ENCODE results near the gene MRPL27. TPM values are rescaled to one million over a fixed set of nuclear protein-coding genes. Genes with fewer than 3 reads are reported as not detected.

Gene MRPL27
- total and polyA plus RNA-seq, 2 of the 4 experiments (the other 2 are of a cell fraction): 176 to 202 TPM

- WGBS, 2 experiments (ENCODE audit: extremely low coverage in 2 of 2, insufficient read length in 1 of 2): 100% methylated on average over 1 of the region's 12 CpGs; no CpG with 5 or more reads in 1 of the 2 experiments
- peaks cover 69% of the 10 kb centered on the region for H3K36me3 ChIP-seq (ENCODE audit: control insufficient read depth, insufficient read depth, low read length)
- H3K4me2 ChIP-seq (ENCODE audit: low read depth, low read length): no peak overlapping the region
- H3K14ac ChIP-seq (replicated peaks; ENCODE audit: low read depth, low read length): no peak overlapping the region
- H2BK120ac ChIP-seq (ENCODE audit: low read depth, low read length): no peak overlapping the region
- BruUV-seq (replicated peaks): no TSS peak
- H4K20me1 ChIP-seq (ENCODE audit: insufficient read depth, low read length): peaks cover 12% of the 10 kb centered on the region
- H3K56ac ChIP-seq (ENCODE audit: extremely low read depth, insufficient read depth, low read length): no peak overlapping the region
- H2BK5ac ChIP-seq (ENCODE audit: low read depth, low read length, poor library complexity, severe bottlenecking): no peak overlapping the region
- no peak overlapping the region for H2AK5ac ChIP-seq (ENCODE audit: low read depth, low read length)
- no peak overlapping the region for H3K9ac ChIP-seq (ENCODE audit: low read depth, low read length)
- TF ChIP-seq RAD21 (IDR thresholded peaks at IDR 0.05; ENCODE audit: low read length) (no peak), MXI1 (IDR thresholded peaks at IDR 0.05; ENCODE audit: borderline replicate concordance, low read depth, low read length) (no peak), FOS (IDR thresholded peaks at IDR 0.05; ENCODE audit: low read depth, low read length) (no peak), MAFK (IDR thresholded peaks at IDR 0.05; ENCODE audit: low read depth, low read length) (no peak), CEBPB (IDR thresholded peaks at IDR 0.05; ENCODE audit: low read depth, low read length) (no peak), MAZ (IDR thresholded peaks at IDR 0.05; ENCODE audit: borderline replicate concordance, low read depth, low read length) (no peak), RFX5 (IDR thresholded peaks at IDR 0.05; ENCODE audit: low read depth, low read length) (no peak), POLR2A (IDR thresholded peaks at IDR 0.05; ENCODE audit: low read depth, low read length) (no peak), CTCF (conservative IDR thresholded peaks at IDR 0.05; ENCODE audit: low read depth, low read length) (no peak), BHLHE40 (IDR thresholded peaks at IDR 0.05; ENCODE audit: low read depth, low read length) (no peak)
- TF ChIP-seq, protein P1, sequence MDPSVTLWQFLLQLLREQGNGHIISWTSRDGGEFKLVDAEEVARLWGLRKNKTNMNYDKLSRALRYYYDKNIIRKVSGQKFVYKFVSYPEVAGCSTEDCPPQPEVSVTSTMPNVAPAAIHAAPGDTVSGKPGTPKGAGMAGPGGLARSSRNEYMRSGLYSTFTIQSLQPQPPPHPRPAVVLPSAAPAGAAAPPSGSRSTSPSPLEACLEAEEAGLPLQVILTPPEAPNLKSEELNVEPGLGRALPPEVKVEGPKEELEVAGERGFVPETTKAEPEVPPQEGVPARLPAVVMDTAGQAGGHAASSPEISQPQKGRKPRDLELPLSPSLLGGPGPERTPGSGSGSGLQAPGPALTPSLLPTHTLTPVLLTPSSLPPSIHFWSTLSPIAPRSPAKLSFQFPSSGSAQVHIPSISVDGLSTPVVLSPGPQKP (IDR thresholded peaks at IDR 0.05; ENCODE audit: borderline replicate concordance, low read depth, low read length): no peak
- TF ChIP-seq, protein P2, sequence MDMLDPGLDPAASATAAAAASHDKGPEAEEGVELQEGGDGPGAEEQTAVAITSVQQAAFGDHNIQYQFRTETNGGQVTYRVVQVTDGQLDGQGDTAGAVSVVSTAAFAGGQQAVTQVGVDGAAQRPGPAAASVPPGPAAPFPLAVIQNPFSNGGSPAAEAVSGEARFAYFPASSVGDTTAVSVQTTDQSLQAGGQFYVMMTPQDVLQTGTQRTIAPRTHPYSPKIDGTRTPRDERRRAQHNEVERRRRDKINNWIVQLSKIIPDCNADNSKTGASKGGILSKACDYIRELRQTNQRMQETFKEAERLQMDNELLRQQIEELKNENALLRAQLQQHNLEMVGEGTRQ (IDR thresholded peaks at IDR 0.05; ENCODE audit: low read depth, low read length): no peak
- no peak overlapping the region for H2BK20ac ChIP-seq (ENCODE audit: low read depth, low read length)
- peaks cover 3 to 15% of the 10 kb centered on the region in 2 experiments; a peak in 2 of 4 replicates for H3K79me1 ChIP-seq (ENCODE audit: low read depth in 1 of 2, low read length in 2 of 2)
- H3K27ac ChIP-seq (ENCODE audit: insufficient read depth, low read length): no peak overlapping the region
- H3K27me3 ChIP-seq (ENCODE audit: control insufficient read depth, insufficient read depth, low read length): no peaks in the 10 kb centered on the region
- intact Hi-C loops (cut with micrococcal nuclease) (no loop called here), in situ Hi-C loops (cut with MboI; ENCODE audit: low sequenced_read_pairs) (no loop called here), dilution Hi-C loops (cut with HindIII; ENCODE audit: low sequenced_read_pairs, unreplicated experiment) (no loop called here)
- H3K23ac ChIP-seq (ENCODE audit: low read depth, low read length): no peak overlapping the region
- no peak for ATAC-seq (ENCODE audit: low read depth)
- H2BK15ac ChIP-seq (ENCODE audit: low read depth, low read length): no peak overlapping the region
- ChIA-PET POLR2A (ENCODE audit: unreplicated experiment) (no interaction called here), CTCF (no interaction called here)
- H2AFZ ChIP-seq (replicated peaks; ENCODE audit: low read length, poor library complexity): no peak overlapping the region
- no peaks in the 10 kb centered on the region for H3K9me3 ChIP-seq (ENCODE audit: control insufficient read depth, insufficient read depth, low read length)
- no peaks in the 10 kb centered on the region for H3K4me1 ChIP-seq (ENCODE audit: control insufficient read depth, insufficient read depth, low read length)
- no peak overlapping the region for H4K8ac ChIP-seq (ENCODE audit: low read depth in 2 of 2, low read length in 2 of 2)
- H3K4ac ChIP-seq (ENCODE audit: low read depth, low read length): no peak overlapping the region
- H2AK9ac ChIP-seq (replicated peaks; ENCODE audit: low read depth, low read length, poor library complexity): no peak overlapping the region
- no peak overlapping the region for H3K4me3 ChIP-seq (ENCODE audit: insufficient read depth, low read depth, low read length)
- peaks cover 7% of the 10 kb centered on the region; the same call in 1 of the 2 replicates for H3K9me1 ChIP-seq (ENCODE audit: insufficient read depth, low read length)
- H4K5ac ChIP-seq (ENCODE audit: low read depth, low read length): no peak overlapping the region
- H3K18ac ChIP-seq (ENCODE audit: low read depth, low read length): no peak overlapping the region
- DNase-seq: no peak
- H4K91ac ChIP-seq (ENCODE audit: insufficient read depth, low read depth, low read length): no peak overlapping the region
These were observed 16.0 kb downstream of the MRPL27 start for GRCh38 chr17:50356892-50357510.
